ENCODE data around the gene MATK. TPM values are rescaled to one million over a fixed set of nuclear protein-coding genes. Genes with fewer than 3 reads are reported as not detected.
"Not testable (repeated sequence)": the region's sequence is repeated elsewhere in the genome, so short reads cannot be mapped to it uniquely, and the experiment has no call there.

The MATK gene
- total and polyA plus RNA-seq, 2 experiments from 2014 or later = not detected

DNA sequence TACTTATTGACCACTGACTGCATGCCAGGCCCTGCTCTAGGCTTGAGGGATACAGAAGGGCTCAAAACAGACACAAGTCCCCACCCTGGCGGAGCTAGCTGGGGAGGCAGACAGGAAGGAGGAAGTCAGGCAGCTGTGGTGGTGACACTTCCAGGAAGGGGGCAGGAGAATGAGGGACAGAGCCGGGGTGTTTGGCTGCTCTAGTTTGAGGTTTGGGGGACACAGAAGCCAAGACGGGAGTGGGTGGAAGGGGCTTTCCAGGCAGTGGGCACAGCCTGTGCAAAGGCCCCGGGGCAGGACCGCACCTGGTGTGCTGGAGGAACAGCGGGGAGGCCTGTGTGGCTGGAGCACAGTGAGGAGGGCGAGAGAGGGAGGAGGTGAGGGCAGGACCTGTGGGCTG is 19.7 kb downstream of the MATK start:
- 87 to 90% methylated on average over 7 of the region's 7 CpGs for WGBS, 2 experiments (ENCODE audit: low coverage in 1 of 2, low lambda C conversion rate in 2 of 2, missing lambda C conversion rate in 2 of 2)
- no peak for TF ChIP-seq EZH2phosphoT487 (IDR thresholded peaks at IDR 0.05; ENCODE audit: insufficient read depth, low read depth)
- TF ChIP-seq EZH2 (IDR thresholded peaks at IDR 0.05; ENCODE audit: insufficient read depth, poor library complexity, severe bottlenecking) = no peak

DNA sequence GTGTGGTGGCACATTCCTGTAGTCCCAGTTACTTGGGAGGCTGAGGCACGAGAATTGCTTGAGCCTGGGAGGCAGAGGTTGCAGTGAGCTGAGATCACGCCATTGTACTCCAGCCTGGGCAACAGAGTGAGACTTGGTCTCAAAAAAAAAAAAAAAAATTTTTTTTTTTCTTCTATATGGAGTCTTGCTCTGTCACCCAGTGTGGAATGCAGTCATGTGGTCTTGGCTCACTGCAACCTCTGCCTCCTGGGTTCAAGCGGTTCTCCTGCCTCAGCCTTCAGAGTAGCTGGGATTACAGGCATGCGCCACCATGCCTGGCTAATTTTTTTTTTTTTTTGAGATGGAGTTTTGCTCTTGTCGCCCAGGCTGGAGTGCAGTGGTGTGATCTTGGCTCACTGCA is 20.4 kb downstream of the MATK start:
- H2AFZ ChIP-seq; H3K9me3 ChIP-seq (ENCODE audit: low read depth); in situ Hi-C loops (cut with MboI); H3K9ac ChIP-seq; H4K20me1 ChIP-seq (ENCODE audit: insufficient read depth); H3K4me2 ChIP-seq (ENCODE audit: unreplicated experiment); H3F3A ChIP-seq (ENCODE audit: insufficient read depth); H3K36me3 ChIP-seq (ENCODE audit: low read depth); H3K9me2 ChIP-seq (ENCODE audit: insufficient read depth); H3K4me3 ChIP-seq; H3K27ac ChIP-seq; H3K4me1 ChIP-seq (ENCODE audit: insufficient read depth); H3K27me3 ChIP-seq (replicated peaks; ENCODE audit: insufficient read depth): not testable (repeated sequence)
- H3K79me2 ChIP-seq (ENCODE audit: insufficient read depth) = peaks cover 22% of the 10 kb centered on the region
- 89 to 98% methylated on average over 5 of the region's 5 CpGs for WGBS, 2 experiments (ENCODE audit: low coverage in 1 of 2, low lambda C conversion rate in 2 of 2, missing lambda C conversion rate in 2 of 2)
- DNase-seq = peak; percentile 28

More for the DNA sequence above, 19.7 kb downstream of the MATK start:
- Histone ChIP-seq H2AFZ (no peak overlapping the region), H3K9ac (no peak overlapping the region), H4K20me1 (ENCODE audit: insufficient read depth) (no peaks in the 10 kb centered on the region), H3K4me2 (ENCODE audit: unreplicated experiment) (no peak overlapping the region), H3K27me3 (replicated peaks; ENCODE audit: insufficient read depth) (no peaks in the 10 kb centered on the region), H3K79me2 (ENCODE audit: insufficient read depth) (peaks cover 15% of the 10 kb centered on the region), H3K4me1 (ENCODE audit: insufficient read depth) (0 out of 2 replicates have a peak, but pooled peaks cover 8% of the 10 kb centered on the region), H3K27ac (no peak overlapping the region), H3F3A (ENCODE audit: insufficient read depth) (no peaks in the 10 kb centered on the region), H3K9me2 (ENCODE audit: insufficient read depth) (no peaks in the 10 kb centered on the region), H3K36me3 (ENCODE audit: low read depth) (no peaks in the 10 kb centered on the region), H3K9me3 (ENCODE audit: low read depth) (no peaks in the 10 kb centered on the region), H3K4me3 (no peak overlapping the region)
- in situ Hi-C loops (cut with MboI) = no loop called here
- no peak for DNase-seq

DNA sequence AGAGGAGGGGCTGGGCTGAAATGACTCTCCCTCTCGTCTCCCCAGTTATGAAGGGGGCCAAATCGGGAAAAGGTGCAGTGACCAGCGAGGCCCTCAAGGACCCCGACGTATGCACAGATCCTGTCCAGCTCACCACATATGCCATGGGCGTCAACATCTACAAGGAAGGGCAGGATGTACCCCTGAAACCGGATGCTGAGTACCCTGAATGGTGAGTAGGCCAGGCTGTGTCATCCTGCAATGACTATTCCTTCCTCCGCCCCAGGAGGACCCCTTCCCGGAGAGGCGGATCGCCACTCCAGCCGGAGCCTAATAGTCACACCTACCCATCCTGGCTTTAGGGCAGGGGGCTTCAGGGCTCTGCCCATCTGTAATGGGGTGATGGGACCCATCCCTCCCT is 21.1 kb downstream of the MATK start:
- H3K9me2 ChIP-seq (ENCODE audit: insufficient read depth) = no peaks in the 10 kb centered on the region
- peaks cover 28% of the 10 kb centered on the region for H3K79me2 ChIP-seq (ENCODE audit: insufficient read depth)
- H3K27me3 ChIP-seq (replicated peaks; ENCODE audit: insufficient read depth) = no peaks in the 10 kb centered on the region
- H3K36me3 ChIP-seq (ENCODE audit: low read depth) = no peaks in the 10 kb centered on the region
- TF ChIP-seq EZH2 (IDR thresholded peaks at IDR 0.05; ENCODE audit: insufficient read depth, poor library complexity, severe bottlenecking) (no peak), EZH2phosphoT487 (IDR thresholded peaks at IDR 0.05; ENCODE audit: insufficient read depth, low read depth) (no peak)
- no peak overlapping the region for H3K9ac ChIP-seq
- in situ Hi-C loops (cut with MboI) = no loop called here
- H3K9me3 ChIP-seq (ENCODE audit: low read depth) = no peaks in the 10 kb centered on the region
- no peak overlapping the region for H2AFZ ChIP-seq
- H3F3A ChIP-seq (ENCODE audit: insufficient read depth) = no peaks in the 10 kb centered on the region
- H3K27ac ChIP-seq = no peak overlapping the region
- DNase-seq = no peak
- no peak overlapping the region for H3K4me2 ChIP-seq (ENCODE audit: unreplicated experiment)
- H4K20me1 ChIP-seq (ENCODE audit: insufficient read depth) = no peaks in the 10 kb centered on the region
- WGBS, 2 experiments (ENCODE audit: low coverage in 1 of 2, low lambda C conversion rate in 2 of 2, missing lambda C conversion rate in 2 of 2) = 87% methylated on average over 12 of the region's 12 CpGs
- H3K4me3 ChIP-seq = no peak overlapping the region
- H3K4me1 ChIP-seq (ENCODE audit: insufficient read depth) = 0 out of 2 replicates have a peak, but pooled peaks cover 8% of the 10 kb centered on the region

DNA sequence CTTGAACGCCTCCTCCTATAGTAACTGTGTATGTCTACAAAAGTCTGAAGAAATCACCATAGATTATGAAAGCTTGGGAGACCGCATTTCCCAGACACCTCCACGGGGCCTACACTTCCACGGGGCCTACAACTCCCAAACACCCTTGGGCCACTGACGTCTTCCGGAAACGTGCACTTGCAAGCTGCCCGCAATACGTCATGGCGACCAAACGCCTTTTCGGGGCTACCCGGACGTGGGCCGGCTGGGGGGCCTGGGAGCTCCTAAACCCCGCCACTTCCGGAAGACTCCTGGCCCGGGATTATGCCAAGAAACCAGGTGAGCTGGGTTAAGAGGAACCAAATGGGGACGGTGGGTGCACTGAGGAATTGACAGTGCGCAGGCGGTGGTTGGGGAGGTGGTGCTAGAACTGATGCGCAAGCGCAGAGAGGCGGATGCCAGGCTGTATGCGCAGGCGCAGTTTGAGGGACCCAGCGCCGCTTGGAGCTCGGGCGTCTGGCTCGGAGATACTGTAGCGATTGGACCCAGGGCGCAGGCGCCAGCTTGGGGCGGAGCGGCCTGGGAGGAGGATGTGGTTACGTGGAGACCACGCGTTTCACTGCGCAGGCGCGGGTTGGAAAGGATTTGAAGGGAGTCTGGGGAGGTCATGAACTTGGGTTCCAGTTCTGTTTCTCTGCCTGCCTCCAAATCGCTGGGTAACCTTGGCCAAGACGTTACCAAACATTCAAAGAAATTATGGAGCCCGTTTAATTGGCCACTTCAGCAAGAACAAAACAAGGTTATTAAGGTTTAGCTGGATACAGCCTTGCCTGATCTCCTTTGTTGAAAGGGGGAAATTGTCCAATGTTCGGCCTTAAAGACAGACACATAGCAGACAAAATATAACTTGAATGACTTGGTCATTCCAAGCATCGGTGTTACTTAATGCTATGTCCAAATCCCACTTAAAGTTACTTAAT is 23.4 kb downstream of the MATK start, which contains the start of gene MRPL54:
Gene MRPL54, plus strand, starts transcription at position 182 of the 959 bp plus-strand sequence. Its CDS starts 19 bp downstream, at position 201.
- H4K20me1 ChIP-seq (ENCODE audit: insufficient read depth) = no peaks in the 10 kb centered on the region
- TF ChIP-seq EZH2 (IDR thresholded peaks at IDR 0.05; ENCODE audit: insufficient read depth, poor library complexity, severe bottlenecking) (no peak), EZH2phosphoT487 (IDR thresholded peaks at IDR 0.05; ENCODE audit: insufficient read depth, low read depth) (no peak)
- no peaks in the 10 kb centered on the region for H3K9me2 ChIP-seq (ENCODE audit: insufficient read depth)
- H3F3A ChIP-seq (ENCODE audit: insufficient read depth) = no peaks in the 10 kb centered on the region
- in situ Hi-C loops (cut with MboI) = no loop called here
- H3K4me2 ChIP-seq (ENCODE audit: unreplicated experiment) = peak within 1 kb of the TSS; percentile 77
- WGBS, 2 experiments (ENCODE audit: low coverage in 1 of 2, low lambda C conversion rate in 2 of 2, missing lambda C conversion rate in 2 of 2) = 2 to 5% methylated on average over 47 of the region's 47 CpGs
- peak; percentile 99 for DNase-seq
- no peaks in the 10 kb centered on the region for H3K27me3 ChIP-seq (replicated peaks; ENCODE audit: insufficient read depth)
- no peaks in the 10 kb centered on the region; the same call in 1 of the 2 replicates for H3K36me3 ChIP-seq (ENCODE audit: low read depth)
- 0 out of 2 replicates have a peak, but pooled peaks cover 8% of the 10 kb centered on the region for H3K4me1 ChIP-seq (ENCODE audit: insufficient read depth)
- H3K4me3 ChIP-seq = peak within 1 kb of the TSS; percentile 96
- peak within 1 kb of the TSS; percentile 94 for H3K27ac ChIP-seq
- peak within 1 kb of the TSS; percentile 90 for H2AFZ ChIP-seq
- no peaks in the 10 kb centered on the region for H3K9me3 ChIP-seq (ENCODE audit: low read depth)
- peaks cover 43% of the 10 kb centered on the region for H3K79me2 ChIP-seq (ENCODE audit: insufficient read depth)
- peak within 1 kb of the TSS; percentile 90 for H3K9ac ChIP-seq

All from GM23248 (cell line).